GM23338 (cell line): Measurements from ENCODE around the gene MRPS12. TPM values are rescaled to one million over a fixed set of nuclear protein-coding genes. Genes with fewer than 3 reads are reported as not detected.

ENCODE experiments used
- ATAC-seq: fragments of 200-7000 bp; cut with Tn5 transposase; 3 replicates; pipeline ENCODE4 v1.9.1; 2020
- DNase-seq: peaks from one replicate; pipeline ENCODE4 v3.0.0-alpha.2; 2015; ENCODE audit warnings: low spot score
- H2AFZ ChIP-seq: fragments of 200-600 bp; sonication (generic); 2 replicates; pipeline ENCODE4 v1.8.0; 2016; ENCODE audit warnings: antibody characterized with exemption, mild to moderate bottlenecking, moderate library complexity
- H3F3A ChIP-seq: fragments of 200-600 bp; sonication (generic); replicated peaks from 2 replicates; pipeline ENCODE4 v1.8.0; 2017; ENCODE audit warnings: antibody characterized with exemption, mixed run types, low read depth
- H3K27ac ChIP-seq: fragments of 200-600 bp; sonication (generic); 2 replicates; pipeline ENCODE4 v1.6.1; 2016; ENCODE audit warnings: low read depth
- H3K27me3 ChIP-seq: fragments of 200-600 bp; sonication (generic); 2 replicates; pipeline ENCODE4 v1.8.0; 2016; ENCODE audit warnings: mild to moderate bottlenecking, mixed run types, moderate library complexity; ENCODE audit not compliant: insufficient read depth
- H3K36me3 ChIP-seq: fragments of 200-600 bp; sonication (generic); 2 replicates; pipeline ENCODE4 v1.8.0; 2016; ENCODE audit warnings: mild to moderate bottlenecking; ENCODE audit not compliant: insufficient read depth
- H3K4me1 ChIP-seq: fragments of 200-600 bp; sonication (generic); 2 replicates; pipeline ENCODE4 v1.8.0; 2016; ENCODE audit warnings: mild to moderate bottlenecking, moderate library complexity; ENCODE audit not compliant: insufficient read depth
- H3K4me2 ChIP-seq: fragments of 200-600 bp; sonication (generic); 2 replicates; pipeline ENCODE4 v1.7.1; 2017; ENCODE audit warnings: mixed run types
- H3K4me3 ChIP-seq: fragments of 200-600 bp; sonication (generic); 2 replicates; pipeline ENCODE4 v1.6.1; 2016; ENCODE audit warnings: mixed run types
- H3K79me2 ChIP-seq: fragments of 200-600 bp; sonication (generic); replicated peaks from 2 replicates; pipeline ENCODE4 v1.8.0; 2017; ENCODE audit warnings: mild to moderate bottlenecking; ENCODE audit not compliant: insufficient read depth
- H3K9me2 ChIP-seq: fragments of 200-600 bp; sonication (generic); 2 replicates; pipeline ENCODE4 v1.8.0; 2017; ENCODE audit not compliant: insufficient read depth
- H4K20me1 ChIP-seq: fragments of 200-600 bp; sonication (generic); replicated peaks from 2 replicates; pipeline ENCODE4 v1.8.0; 2017; ENCODE audit warnings: mild to moderate bottlenecking; ENCODE audit not compliant: insufficient read depth
- H3K27ac Mint-ChIP-seq: 2 replicates; pipeline ENCODE4 v1.8.0; 2020; ENCODE audit warnings: inconsistent platforms, mild to moderate bottlenecking, moderate library complexity, mixed read lengths
- H3K27me3 Mint-ChIP-seq: 3 replicates; pipeline ENCODE4 v1.8.0; 2022; ENCODE audit warnings: low read depth, mild to moderate bottlenecking, moderate library complexity, mixed read lengths, inconsistent platforms; ENCODE audit not compliant: insufficient read depth, poor library complexity
- H3K36me3 Mint-ChIP-seq: 3 replicates; pipeline ENCODE4 v1.8.0; 2021; ENCODE audit warnings: low read depth, mild to moderate bottlenecking, inconsistent platforms, moderate library complexity, mixed read lengths
- H3K4me1 Mint-ChIP-seq: 3 replicates; pipeline ENCODE4 v1.8.0; 2020; ENCODE audit warnings: mild to moderate bottlenecking, inconsistent platforms, mixed read lengths
- H3K4me3 Mint-ChIP-seq: 3 replicates; pipeline ENCODE4 v1.8.0; 2021; ENCODE audit warnings: moderate library complexity, mild to moderate bottlenecking, inconsistent platforms, mixed read lengths
- H3K9me3 Mint-ChIP-seq: 3 replicates; pipeline ENCODE4 v1.8.0; 2020; ENCODE audit warnings: moderate library complexity, mild to moderate bottlenecking, inconsistent platforms, mixed read lengths
- EZH2phosphoT487 ChIP-seq: fragments of 200-600 bp; sonication (generic); IDR thresholded peaks from one replicate; pipeline ENCODE4 v1.8.1; 2018; ENCODE audit warnings: antibody characterized with exemption; ENCODE audit not compliant: unreplicated experiment
- JUNB ChIP-seq: IDR thresholded peaks from one replicate; pipeline ENCODE4 v1.6.1; 2016; ENCODE audit warnings: antibody characterized with exemption; ENCODE audit not compliant: unreplicated experiment
- NANOG ChIP-seq: IDR thresholded peaks from 2 replicates; pipeline ENCODE4 v1.6.1; 2016; ENCODE audit warnings: antibody characterized with exemption, borderline replicate concordance
- REST ChIP-seq: IDR thresholded peaks from one replicate; pipeline ENCODE4 v1.6.1; 2018; ENCODE audit warnings: antibody characterized with exemption; ENCODE audit not compliant: unreplicated experiment
- ZNF462 ChIP-seq: fragments of 250-450 bp; sonication (Bioruptor Pico); IDR thresholded peaks from 2 replicates; pipeline ENCODE4 v1.5.0; 2020; ENCODE audit warnings: mild to moderate bottlenecking, moderate library complexity
- polyA plus RNA-seq: library from polyadenylated mRNA; unstranded; fragments of >200 nt; fragmentation: Nextera tagmentation; extraction: Ambion mirVana; gene quantifications from 2 replicates; pipeline ENCODE4 v1.2.1, GENCODE V29; 2016
- total RNA-seq: library from RNA; depleted of rRNA; stranded (reverse); fragments of >200 nt; shearing (Covaris generic); gene quantifications from 2 replicates; pipeline ENCODE4 v1.2.3, GENCODE V29; 2014
- TF ChIP-seq, protein P1 (sequence below): IDR thresholded peaks from 2 replicates; pipeline ENCODE4 v1.6.1; 2016; ENCODE audit warnings: antibody characterized with exemption
- TF ChIP-seq, protein P2 (sequence below), 2 experiments: fragments of 200-600 bp in 1 of 2; sonication (generic) in 1 of 2; conservative IDR thresholded peaks; 2 replicates each; pipeline versions ENCODE4 v1.5.1 to v1.6.1; 2016 to 2017; ENCODE audit warnings: antibody characterized with exemption in 2 of 2, low read depth in 2 of 2, mild to moderate bottlenecking in 2 of 2, moderate library complexity in 1 of 2

The MRPS12 gene
- total and polyA plus RNA-seq, 2 experiments from 2014 or later, result 74.1 to 86.3 TPM

DNA sequence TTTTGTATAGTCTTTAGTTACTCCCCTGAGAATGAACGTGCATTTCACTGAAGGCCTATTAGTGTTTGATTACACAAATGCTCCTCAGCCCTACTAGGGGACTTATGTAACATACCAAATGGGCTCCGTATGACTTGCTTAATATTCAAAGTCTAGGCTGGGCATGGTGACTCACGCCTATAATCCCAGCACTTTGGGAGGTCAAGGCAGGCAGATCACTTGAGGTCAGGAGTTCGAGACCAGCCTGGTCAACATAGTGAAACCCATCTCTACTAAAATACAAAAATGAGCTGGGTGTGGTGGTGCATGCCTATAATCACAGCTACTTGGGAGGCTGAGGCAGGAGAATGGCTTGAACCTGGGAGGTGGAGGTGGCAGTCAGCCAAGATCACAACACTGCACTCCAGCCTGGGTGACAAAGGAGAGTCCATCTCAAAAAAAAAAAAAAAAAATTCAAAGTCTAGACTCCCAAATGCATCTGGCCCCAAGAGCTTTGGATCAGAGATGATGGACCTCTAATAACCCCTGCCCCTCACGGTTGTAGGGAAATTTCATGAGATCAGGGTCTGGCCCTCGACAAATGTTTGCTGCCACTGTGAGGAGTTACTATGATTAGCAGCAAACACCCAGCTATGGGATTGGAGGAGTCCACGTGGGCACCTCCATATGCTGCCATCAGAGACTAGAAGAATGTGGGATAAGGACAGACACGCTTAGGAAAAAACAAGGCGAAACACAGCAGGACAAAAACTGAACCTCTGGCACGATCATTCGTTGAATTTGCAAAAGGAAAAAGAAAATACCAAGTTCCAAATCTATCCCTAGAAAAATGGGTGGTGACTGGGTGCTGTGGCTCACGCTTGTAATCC, 40.2 kb downstream of the MRPS12 start:
- H4K20me1 ChIP-seq, result peaks cover 3% of the 10 kb centered on the region; the same call in 1 of the 2 replicates
- no peak overlapping the region for H3K4me3 ChIP-seq
- H3K4me2 ChIP-seq, result no peak overlapping the region
- no peak overlapping the region for H2AFZ ChIP-seq
- Mint-ChIP-seq H3K4me1 (peaks cover 7% of the 10 kb centered on the region), H3K27ac (no peak overlapping the region), H3K4me3 (no peak overlapping the region), H3K36me3 (peaks cover 17% of the 10 kb centered on the region), H3K27me3 (peaks cover 4% of the 10 kb centered on the region), H3K9me3 (no peaks in the 10 kb centered on the region)
- H3K27ac ChIP-seq, result no peak overlapping the region
- ATAC-seq (no peak), DNase-seq (no peak)
- TF ChIP-seq, protein P1, sequence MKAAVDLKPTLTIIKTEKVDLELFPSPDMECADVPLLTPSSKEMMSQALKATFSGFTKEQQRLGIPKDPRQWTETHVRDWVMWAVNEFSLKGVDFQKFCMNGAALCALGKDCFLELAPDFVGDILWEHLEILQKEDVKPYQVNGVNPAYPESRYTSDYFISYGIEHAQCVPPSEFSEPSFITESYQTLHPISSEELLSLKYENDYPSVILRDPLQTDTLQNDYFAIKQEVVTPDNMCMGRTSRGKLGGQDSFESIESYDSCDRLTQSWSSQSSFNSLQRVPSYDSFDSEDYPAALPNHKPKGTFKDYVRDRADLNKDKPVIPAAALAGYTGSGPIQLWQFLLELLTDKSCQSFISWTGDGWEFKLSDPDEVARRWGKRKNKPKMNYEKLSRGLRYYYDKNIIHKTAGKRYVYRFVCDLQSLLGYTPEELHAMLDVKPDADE, result no peak
- TF ChIP-seq REST (no peak), EZH2phosphoT487 (no peak), NANOG (no peak), JUNB (no peak), ZNF462 (CRISPR knock-in tag) (no peak)
- TF ChIP-seq, protein P2, sequence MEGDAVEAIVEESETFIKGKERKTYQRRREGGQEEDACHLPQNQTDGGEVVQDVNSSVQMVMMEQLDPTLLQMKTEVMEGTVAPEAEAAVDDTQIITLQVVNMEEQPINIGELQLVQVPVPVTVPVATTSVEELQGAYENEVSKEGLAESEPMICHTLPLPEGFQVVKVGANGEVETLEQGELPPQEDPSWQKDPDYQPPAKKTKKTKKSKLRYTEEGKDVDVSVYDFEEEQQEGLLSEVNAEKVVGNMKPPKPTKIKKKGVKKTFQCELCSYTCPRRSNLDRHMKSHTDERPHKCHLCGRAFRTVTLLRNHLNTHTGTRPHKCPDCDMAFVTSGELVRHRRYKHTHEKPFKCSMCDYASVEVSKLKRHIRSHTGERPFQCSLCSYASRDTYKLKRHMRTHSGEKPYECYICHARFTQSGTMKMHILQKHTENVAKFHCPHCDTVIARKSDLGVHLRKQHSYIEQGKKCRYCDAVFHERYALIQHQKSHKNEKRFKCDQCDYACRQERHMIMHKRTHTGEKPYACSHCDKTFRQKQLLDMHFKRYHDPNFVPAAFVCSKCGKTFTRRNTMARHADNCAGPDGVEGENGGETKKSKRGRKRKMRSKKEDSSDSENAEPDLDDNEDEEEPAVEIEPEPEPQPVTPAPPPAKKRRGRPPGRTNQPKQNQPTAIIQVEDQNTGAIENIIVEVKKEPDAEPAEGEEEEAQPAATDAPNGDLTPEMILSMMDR (conservative IDR thresholded peaks at IDR 0.05; ENCODE audit: low read depth in 2 of 2), result no peak
- H3K4me1 ChIP-seq, result peaks cover 6% of the 10 kb centered on the region
- H3K36me3 ChIP-seq, result 0 out of 2 replicates have a peak, but pooled peaks cover 6% of the 10 kb centered on the region
- 0 out of 2 replicates have a peak, but pooled peaks cover under 1% of the 10 kb centered on the region for H3F3A ChIP-seq
- H3K27me3 ChIP-seq, result no peaks in the 10 kb centered on the region
- peaks cover 34% of the 10 kb centered on the region for H3K79me2 ChIP-seq
- H3K9me2 ChIP-seq, result no peaks in the 10 kb centered on the region
